NCI-H748 (cell line): ENCODE measurements around the gene CEP192.
"Not testable (repeated sequence)": the region's sequence is repeated elsewhere in the genome, so short reads cannot be mapped to it uniquely, and the experiment has no call there.

Experiments used
- DNase-seq: peaks from one replicate; lab custom pipeline; 2025; ENCODE audit not compliant: unreplicated experiment; lab: John Stamatoyannopoulos, UW

Gene CEP192

DNA sequence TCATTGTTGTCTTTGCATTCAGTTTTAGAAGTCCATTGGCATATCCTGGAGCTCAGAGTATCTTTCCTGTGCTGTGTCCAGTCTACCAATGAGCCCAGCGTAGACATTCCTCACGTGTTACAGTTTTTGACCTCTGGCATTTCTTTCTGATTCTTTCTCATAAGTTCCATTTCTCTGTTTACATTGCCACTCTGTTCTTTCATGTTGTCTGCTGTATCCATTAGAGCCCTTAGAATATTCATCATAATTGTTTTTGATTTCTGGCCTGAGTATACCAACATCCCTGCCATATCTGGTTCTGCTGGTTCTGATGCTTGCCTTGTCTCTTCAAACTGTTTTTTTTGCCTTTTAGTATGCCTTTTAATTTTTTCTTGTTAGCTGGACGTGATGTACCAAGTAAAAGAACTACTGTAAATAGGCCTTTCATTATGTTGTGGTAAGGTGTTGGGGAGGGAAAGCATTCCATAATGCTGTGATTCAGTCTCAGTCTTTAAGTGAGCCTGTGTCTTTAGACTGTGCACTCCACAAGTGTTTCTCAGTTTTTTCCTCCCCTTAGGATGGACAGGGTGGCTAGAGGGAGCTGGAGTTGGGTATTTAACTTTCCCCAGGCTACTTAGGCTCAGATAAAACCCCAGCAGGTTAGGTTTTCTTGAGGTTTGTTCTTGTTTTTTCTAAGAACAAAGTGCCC, 35.6 kb downstream of the CEP192 start:
- DNase-seq = no peak

- DNase-seq = no peak
These were observed 37.7 kb downstream of the CEP192 start for GRCh38 chr18:13028869-13029268.

- no peak for DNase-seq
These were observed 41.0 kb downstream of the CEP192 start for GRCh38 chr18:13032173-13032572.

DNA sequence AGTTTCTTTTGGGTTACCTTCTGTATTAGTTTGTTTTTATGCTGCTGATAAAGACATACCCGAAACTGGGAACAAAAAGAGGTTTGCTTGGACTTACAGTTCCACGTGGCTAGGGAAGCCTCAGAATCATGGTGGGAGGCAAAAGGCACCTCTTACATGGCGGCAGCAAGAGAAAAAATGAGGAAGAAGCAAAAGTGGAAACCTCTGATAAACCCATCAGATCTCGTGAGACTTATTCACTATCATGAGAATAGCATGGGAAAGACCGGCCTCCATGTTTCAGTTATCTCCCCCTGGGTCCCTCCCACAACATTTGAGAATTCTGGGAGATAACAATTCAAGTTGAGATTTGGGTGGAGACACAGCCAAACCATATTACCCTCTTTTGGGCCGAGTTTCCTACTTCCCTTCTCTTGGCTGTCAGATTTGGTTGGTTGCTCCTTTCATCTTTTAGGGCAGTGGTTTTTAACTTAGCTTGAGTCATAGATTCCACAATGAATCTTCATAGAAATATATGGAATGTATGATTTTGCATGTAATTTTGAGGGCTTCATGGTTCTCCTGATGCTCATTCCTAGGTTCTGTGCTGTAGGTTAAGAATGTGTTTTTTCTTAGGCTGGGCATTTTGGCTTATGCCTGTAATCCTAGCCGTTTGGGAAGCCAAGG, 44.2 kb downstream of the CEP192 start:
- DNase-seq = no peak

DNA sequence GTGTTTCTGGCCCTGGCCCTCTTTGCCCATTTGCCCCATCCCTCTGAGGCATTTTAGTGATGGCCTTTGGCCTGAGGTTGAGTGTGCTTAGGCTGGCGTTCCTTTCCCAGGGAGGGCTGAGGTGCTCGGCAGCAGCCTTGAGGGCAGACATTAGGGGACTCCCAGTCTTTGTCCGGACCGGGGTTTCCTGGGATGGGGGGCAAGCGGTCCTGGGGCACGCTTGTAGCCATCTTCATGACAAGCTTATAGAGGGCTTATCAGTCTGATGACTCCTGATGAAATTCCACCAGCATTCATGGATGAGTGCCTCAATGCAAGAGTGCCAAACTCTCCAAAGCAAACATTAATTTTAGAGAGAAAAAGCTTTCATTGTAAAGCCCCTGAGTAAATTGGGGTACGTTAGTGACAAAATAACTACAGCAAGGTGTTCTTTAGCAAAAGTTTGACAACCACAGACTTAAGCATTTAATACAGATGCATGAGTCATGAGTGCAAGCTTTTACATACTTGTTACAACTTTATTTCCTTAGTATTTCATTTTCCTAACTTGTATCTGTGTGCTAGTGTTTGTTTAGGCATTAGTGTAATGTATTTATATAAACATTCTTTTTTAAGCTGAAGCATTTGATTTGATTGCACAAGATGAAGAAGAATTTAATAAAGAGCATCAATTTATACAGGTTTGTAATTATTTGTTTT, 45.6 kb downstream of the CEP192 start:
- no peak for DNase-seq

- DNase-seq = no peak
These were observed 48.6 kb downstream of the CEP192 start for GRCh38 chr18:13039806-13040205.

- DNase-seq = no peak
These were observed 51.9 kb downstream of the CEP192 start for GRCh38 chr18:13043066-13043465.

GRCh38 chr18:13048061-13048595, 57.0 kb downstream of the CEP192 start:
- DNase-seq = no peak

- DNase-seq = no peak
These were observed 60.0 kb downstream of the CEP192 start for GRCh38 chr18:13051159-13051558.

DNA sequence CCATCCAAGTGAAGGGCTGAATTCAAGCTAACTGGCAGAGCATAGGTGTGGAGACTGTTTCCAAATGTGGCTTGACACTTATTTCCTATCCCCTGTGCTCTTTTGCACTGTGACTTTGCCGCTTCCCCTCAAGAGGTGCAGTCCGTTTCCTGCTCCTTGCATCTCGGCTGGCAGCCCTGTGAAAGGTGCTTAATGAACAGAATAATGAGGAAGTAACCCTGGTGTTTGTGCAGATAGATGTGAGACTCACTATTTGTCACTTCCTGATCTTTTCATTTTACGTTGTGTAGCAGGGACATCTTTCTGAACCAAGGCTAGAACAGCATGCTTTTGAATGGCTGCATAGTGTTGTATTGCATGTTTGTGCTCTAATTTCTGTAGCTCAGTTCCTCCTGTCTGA, 60.8 kb downstream of the CEP192 start:
- DNase-seq = no peak

GRCh38 chr18:13054336-13054735, 63.2 kb downstream of the CEP192 start:
- no peak for DNase-seq

GRCh38 chr18:13061630-13062189, 70.5 kb downstream of the CEP192 start:
- no peak for DNase-seq

GRCh38 chr18:13067124-13067523, 76.0 kb downstream of the CEP192 start:
- no peak for DNase-seq

- no peak for DNase-seq
These were observed 76.8 kb downstream of the CEP192 start for GRCh38 chr18:13067966-13068365.

- no peak for DNase-seq
These were observed 79.3 kb downstream of the CEP192 start for GRCh38 chr18:13070460-13070859.

GRCh38 chr18:13076886-13077285, 85.7 kb downstream of the CEP192 start:
- no peak for DNase-seq

DNA sequence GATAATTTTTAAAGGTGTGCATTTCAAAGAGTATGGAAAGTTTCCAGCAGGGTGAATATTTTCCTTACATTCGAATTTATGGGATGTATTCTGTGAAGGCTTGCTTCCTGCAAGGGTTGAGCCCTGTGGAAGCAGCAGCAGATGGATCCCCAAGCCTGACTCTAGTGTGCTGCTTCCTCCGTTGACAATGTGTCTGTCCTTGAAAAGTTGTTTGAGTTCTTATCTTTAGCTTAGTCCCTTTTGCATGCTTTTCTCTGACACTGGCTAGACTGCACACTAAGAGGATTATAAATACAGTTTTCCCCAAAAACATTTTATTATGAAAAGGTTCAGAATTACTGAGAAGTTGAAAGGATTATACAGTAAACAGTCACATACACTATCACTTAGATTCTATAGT, 86.3 kb downstream of the CEP192 start:
- DNase-seq = no peak

GRCh38 chr18:13078065-13078464, 86.9 kb downstream of the CEP192 start:
- not testable (repeated sequence) for DNase-seq

GRCh38 chr18:13086906-13087305, 95.7 kb downstream of the CEP192 start:
- no peak for DNase-seq

- no peak for DNase-seq
These were observed 104.3 kb downstream of the CEP192 start for GRCh38 chr18:13095466-13095865.

DNA sequence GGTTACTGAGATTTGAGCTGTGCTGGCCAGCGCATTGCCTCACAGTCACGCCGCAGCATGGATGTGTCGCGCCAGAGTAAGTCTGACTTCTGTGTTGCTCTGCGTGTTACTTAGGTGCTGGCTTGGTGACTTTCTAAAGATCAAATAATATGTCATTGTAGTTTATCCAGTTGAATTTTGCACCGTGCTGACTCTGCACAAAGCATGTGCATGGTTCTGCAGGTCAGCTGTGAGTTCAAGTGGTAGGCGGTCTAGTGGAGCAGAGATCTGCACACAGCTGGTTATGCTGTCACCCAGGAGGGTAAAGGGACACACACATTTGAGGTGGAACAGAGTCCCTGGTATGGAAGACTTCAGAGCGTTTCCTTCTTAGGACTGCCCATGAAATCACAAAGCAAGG, 105.1 kb downstream of the CEP192 start:
- DNase-seq = no peak

GRCh38 chr18:13096719-13097118, 105.6 kb downstream of the CEP192 start:
- DNase-seq = no peak
